Stimulated activated CD4-positive, alpha-beta T cell treated with anti-CD3 and anti-CD28 coated beads, Interleukin-4, amount 100 ng/mL, for 48 hours (primary cell): Measurements from ENCODE around the gene AGBL1.

Source experiments
- DNase-seq, 2 donors: peaks; one replicate each; pipeline ENCODE4 v3.0.0-alpha.2; 2020; ENCODE audit warnings: low read depth in 2 of 2

The AGBL1 gene

DNA sequence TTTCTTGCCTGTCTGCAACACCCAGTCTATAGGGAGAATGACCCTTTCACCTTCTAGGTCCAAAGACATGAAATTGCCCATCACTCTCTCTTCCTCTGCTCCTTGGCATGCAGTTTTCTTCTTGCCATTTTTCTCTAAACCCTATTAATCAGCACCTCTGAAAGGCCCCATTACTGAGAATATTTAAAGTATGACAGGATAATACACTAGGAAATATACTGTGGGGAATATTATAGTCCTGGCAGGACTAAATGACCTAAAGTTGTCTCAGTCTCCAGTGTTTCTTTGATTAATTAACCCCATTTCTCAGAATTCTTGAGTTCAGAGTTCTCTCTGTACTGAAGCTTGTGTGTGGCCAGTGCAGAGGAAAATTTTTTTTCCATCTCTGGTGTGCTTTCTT, 730.7 kb downstream of the AGBL1 start:
- no peak for DNase-seq

- no peak for DNase-seq
Measured at GRCh38 chr15:86813892-86814291, 734.2 kb downstream of the AGBL1 start.

GRCh38 chr15:86829245-86829644, 749.6 kb downstream of the AGBL1 start:
- no peak for DNase-seq

DNA sequence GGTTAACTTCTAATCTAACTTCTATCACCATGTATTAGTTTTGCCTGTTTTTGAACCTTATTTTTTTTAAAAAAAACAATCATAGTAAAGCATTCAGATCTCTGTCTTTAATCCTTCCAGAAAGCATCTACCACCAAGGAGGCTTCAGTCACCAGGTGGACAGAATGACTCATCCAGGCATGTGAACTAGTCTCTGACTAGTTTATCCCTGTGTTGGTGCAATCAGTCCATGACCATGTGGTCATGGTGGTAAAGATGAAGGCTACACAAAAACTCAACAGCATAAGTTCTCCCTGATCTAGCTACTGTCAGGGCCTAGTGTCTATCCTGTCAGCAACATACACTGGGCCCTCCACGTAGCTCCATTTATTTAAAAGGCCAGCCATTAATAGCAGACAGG, 750.6 kb downstream of the AGBL1 start:
- DNase-seq = no peak

DNA sequence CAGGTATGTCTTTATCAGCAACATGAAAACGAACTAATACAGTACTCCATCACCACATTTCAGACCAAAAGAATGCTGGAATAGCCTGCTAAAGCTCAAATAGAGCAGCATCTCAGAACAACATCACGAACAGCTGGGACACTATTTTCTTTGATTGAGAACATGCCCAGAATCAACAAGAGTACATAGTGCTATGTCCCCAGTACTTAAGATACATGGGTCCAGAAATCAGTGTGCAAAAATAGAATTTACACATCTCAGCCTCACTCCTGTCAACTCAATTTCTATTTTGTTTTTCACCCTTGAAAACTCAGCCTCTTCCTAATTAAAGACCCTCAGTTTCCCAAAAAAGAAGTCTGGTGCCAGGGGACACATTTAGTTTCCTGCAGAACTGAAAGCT, 753.9 kb downstream of the AGBL1 start:
- no peak for DNase-seq

GRCh38 chr15:86834115-86834863, 754.6 kb downstream of the AGBL1 start:
- no peak for DNase-seq

GRCh38 chr15:86837294-86838061, 757.8 kb downstream of the AGBL1 start:
- no peak for DNase-seq

DNA sequence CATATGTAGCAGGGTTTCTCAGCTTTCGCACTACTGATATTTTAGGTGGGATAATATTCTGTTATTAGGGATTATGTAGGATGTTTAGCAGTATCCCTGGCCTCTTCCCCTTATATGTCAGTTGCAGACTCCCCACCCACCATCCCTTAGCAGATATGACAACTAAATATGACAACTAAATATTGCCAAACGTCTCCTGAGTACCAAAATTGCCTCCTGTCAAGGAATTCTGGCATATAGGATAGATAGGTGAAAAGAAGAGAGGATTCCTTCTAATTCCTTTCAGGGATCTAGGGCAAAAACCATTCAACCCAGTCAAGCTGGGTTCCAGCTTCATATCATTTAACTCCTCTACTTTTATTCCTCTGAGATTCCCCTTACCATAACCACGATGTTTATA, 759.8 kb downstream of the AGBL1 start:
- DNase-seq = no peak

- DNase-seq = no peak
Measured at GRCh38 chr15:86840996-86841395, 761.3 kb downstream of the AGBL1 start.

- no peak for DNase-seq
Measured at GRCh38 chr15:86842199-86842598, 762.5 kb downstream of the AGBL1 start.

DNA sequence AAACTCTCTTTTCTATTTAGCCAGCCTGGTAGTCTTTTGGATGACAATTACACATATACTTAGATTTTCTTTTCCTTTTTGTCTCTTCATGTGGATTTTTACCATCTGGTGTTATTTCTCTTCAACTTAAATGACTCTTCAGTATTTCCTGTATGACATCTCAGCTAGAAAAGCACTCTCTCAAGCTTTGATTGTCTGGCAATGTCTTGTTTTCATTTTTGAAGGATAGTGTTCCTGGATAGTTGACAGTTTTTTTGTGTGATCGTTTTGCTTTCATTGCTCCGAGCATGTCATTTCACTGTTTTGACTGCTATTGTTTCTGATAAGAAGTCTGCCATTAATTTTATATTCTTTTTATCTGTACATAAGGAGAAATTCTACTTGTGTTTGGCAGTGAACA, 766.4 kb downstream of the AGBL1 start:
- DNase-seq = no peak

- no peak for DNase-seq
Measured at GRCh38 chr15:86849136-86849535, 769.5 kb downstream of the AGBL1 start.

DNA sequence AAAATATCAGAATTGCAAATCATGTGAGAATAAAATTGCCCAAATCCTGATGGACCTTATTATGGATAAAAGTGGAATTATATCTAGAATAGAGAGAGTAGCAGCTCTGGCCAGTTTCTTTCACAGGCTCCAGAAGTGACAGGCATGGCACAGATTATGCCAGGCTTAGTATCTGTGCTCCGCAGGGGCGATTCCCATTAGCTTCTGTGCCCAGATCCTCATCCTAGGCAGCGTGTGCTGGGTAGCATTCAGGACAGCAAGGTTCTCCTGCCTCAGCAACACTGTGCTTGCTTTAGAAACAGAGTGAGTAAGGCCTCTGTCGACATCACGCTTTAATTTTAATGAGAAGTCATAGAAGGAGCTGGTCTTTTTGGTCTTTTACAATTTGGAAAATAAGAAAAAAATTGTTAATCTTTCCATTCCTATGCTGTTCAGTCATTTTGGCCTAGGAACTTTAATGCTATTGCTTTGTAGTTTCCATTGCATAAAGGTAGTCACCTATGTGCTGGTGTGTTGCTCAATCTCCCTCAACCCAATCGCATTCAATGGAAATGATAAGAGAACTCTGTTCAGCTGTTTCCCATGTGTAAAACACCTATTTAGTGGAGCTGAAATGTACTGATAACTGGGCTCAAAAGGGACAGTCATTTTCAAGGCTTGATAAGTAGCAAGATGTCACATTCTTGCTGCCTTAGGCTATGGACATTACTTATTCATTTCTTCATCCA, 770.1 kb downstream of the AGBL1 start:
- no peak for DNase-seq

DNA sequence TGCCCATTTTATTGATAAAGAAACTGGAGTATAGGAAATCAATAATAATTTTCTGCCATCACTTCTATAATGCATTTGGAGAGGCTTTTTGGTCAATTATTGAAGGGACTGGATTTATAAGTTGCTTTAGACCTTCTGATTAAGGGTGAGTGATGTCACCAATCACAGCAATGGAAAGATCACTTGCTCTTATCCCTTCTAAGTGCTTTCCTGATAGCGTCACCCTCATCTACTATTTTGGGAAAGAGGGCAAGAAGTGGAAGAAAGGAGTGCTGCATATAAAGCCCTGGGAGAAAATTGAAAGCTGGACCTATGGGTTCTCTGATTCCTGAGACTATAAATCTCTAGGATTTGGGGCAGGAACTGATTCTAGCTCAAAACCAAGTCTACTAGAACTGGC, 771.3 kb downstream of the AGBL1 start:
- DNase-seq = no peak

DNA sequence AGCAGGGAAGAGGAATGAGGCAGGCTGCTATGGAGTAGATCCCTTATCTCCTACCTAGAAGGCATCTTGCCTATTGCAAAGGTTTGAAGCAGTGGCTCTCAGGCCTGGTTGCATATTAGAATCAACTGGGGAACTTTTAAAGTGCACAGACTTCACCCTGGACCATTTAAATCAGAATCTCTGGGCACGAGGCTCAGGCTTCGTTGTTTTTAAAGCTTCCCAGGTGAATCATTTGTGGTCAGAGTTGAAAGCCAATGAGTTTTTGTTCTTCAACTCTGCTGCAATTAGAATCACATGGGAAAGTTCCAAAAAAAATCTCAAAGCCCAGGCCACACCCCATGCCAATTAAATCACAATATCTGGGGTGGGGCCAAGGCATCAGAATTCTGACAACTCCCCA, 773.1 kb downstream of the AGBL1 start:
- no peak for DNase-seq

DNA sequence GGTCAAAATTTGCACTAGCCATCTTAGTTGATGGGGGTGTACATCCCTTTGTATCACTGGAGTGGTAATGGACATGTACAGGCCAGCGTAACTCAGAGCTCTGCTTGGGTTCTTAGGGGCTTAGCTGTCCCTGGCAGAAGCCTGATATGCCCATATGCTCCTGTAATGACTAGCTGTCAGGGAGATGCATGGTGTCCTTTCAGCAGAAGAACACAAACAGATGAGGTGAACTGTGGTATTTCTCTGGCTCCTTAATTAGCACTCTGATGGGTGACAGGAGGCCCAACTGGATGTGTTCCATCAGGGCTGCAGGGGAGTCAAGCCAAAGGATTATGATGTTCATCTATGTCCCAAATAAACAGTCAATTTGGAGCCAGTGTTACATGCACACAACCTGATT, 774.5 kb downstream of the AGBL1 start:
- no peak for DNase-seq

DNA sequence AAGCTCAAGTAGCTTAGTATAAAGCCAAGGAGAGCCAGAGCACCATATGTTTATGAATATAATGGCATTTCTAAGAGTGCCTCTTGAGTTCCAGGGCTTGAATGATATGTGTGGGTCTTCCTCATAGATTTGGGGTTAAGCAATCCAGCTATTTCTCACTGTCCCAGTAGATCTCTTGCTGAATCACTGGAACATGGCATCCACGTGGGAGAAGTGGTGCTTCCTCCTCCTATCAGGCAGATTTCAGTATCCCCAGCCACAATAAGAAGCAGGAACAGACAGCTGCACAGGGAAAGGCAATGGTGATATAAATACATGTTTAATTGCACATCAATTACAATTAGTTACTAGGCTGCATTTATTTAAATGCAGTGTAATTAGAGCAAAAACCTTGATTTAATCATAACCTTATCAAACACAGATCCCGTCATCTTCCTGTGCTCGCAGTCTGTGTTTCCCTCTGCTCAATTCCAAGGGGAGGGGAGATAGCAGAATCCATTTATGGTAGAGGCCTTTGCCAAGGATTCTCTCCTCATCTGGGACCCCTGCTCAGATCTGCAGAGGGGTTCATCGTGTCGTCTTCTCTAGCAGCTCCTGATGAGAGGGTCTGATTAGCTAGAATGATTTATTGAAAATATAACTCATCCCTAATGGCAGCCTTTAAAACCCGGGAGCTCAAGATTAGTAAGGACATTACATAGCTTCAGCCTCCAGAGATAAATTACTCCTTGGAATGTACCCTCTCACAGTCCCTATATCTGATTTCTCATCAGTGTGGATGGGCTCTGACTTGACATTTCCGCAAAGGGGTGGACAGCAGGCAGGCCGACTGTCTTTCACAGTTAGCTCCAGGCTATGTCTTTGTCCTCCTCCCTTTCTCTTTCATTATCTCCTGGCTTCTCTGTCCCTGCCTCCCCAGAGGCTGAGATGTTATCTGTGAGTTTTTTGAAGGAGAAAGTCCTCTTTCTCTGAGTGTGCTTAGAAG, 775.9 kb downstream of the AGBL1 start:
- no peak for DNase-seq

DNA sequence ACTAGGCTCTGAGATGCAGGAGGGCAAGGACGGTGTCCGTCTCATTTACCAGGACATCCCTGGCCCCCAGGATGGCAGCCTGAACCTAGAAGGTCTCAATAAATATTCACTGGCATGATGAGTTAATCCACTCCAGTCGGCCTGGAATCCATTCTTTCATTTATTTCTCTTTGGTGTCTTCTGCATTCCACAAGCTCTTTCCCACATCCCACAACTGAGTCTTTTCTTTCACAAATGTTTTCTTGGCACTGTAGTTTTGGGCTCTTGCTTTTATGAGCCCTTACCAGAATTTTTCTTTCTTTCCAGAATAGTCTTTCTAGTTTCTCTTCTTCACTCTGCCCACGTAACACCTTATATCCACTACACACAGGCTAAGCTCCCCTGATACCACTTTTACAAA, 778.0 kb downstream of the AGBL1 start:
- no peak for DNase-seq

GRCh38 chr15:86863226-86863915, 783.7 kb downstream of the AGBL1 start:
- DNase-seq = no peak

DNA sequence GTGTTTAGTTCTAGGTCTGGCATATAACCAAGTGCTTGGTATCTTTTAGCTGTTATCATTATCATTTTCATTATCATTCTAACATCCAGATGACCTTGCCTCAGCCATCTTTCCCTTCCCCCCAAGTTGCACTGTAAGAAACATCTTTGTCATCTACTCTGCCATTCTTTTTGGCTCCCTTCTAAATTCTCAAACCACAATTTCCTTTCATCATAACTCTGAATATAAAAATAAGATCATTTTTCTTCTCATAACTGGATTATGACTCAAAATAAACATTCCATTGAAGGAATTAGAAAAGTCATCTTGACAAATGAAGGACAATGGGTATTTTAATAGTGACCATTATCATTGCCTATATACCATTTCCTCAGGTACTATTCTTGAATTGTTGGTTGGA, 786.2 kb downstream of the AGBL1 start:
- DNase-seq = no peak

GRCh38 chr15:86870846-86871245, 791.2 kb downstream of the AGBL1 start:
- no peak for DNase-seq
